ENCODE measurements around the gene LAT. TPM values are rescaled to one million over a fixed set of nuclear protein-coding genes. Genes with fewer than 3 reads are reported as not detected.

The LAT gene
- total RNA-seq, 1 experiment from 2014 or later = 3.7 TPM

GRCh38 chr16:28998837-28999236, 14.0 kb downstream of the LAT start:
- ATAC-seq (no peak), DNase-seq (ENCODE audit: low read depth, low spot score) (no peak)
- CTCF ChIA-PET = interaction anchor here (0.7 kb wide), 1 partner anchor 16 kb away, joined by 3 read pairs; no protein-coding TSS in a partner anchor
- in situ Hi-C loops (cut with HindIII; ENCODE audit: low pct_unique_long_range_greater_than_20kb, low sequenced_read_pairs) = no loop called here
- Histone ChIP-seq H3K4me1 (ENCODE audit: control insufficient read depth, insufficient read depth, low read length) (no peaks in the 10 kb centered on the region), H3K27me3 (ENCODE audit: control insufficient read depth, insufficient read depth, low read length) (no peaks in the 10 kb centered on the region), H3K9me3 (ENCODE audit: control insufficient read depth, insufficient read depth, low read depth, low read length) (no peaks in the 10 kb centered on the region), H3K36me3 (ENCODE audit: control insufficient read depth, insufficient read depth, low read length) (no peaks in the 10 kb centered on the region), H3K4me3 (ENCODE audit: low read depth in 2 of 2, low read length in 2 of 2) (no peak overlapping the region), H3K27ac (ENCODE audit: low read length) (no peak overlapping the region)
- intact Hi-C loops (cut with micrococcal nuclease; ENCODE audit: unreplicated experiment) = no loop called here
- BruUV-seq (replicated peaks) = no TSS peak
- TF ChIP-seq TCF7L2 (IDR thresholded peaks at IDR 0.05; ENCODE audit: low read depth, low read length) (no peak), SIN3A (IDR thresholded peaks at IDR 0.05; ENCODE audit: borderline replicate concordance, insufficient read depth, low read depth, low read length) (no peak), CTCF (IDR thresholded peaks at IDR 0.05) (no peak), POLR2AphosphoS5 (IDR thresholded peaks at IDR 0.05; ENCODE audit: low read depth, low read length) (no peak), REST (IDR thresholded peaks at IDR 0.05; ENCODE audit: insufficient read depth in 1 of 2, low read depth in 2 of 2, low read length in 1 of 2) (no peak)
- POLR2A ChIA-PET = interaction anchor here (1.0 kb wide), 1 partner anchor 15 kb away, joined by 3 read pairs; no protein-coding TSS in a partner anchor

GRCh38 chr16:28999577-28999976, 14.7 kb downstream of the LAT start:
- no TSS peak for BruUV-seq (replicated peaks)
- ATAC-seq (no peak), DNase-seq (ENCODE audit: low read depth, low spot score) (no peak)
- no peak overlapping the region for H3K4me3 ChIP-seq (ENCODE audit: low read depth in 2 of 2, low read length in 2 of 2)
- intact Hi-C loops (cut with micrococcal nuclease; ENCODE audit: unreplicated experiment) = no loop called here
- POLR2A ChIA-PET = interaction anchor here (1.0 kb wide), 1 partner anchor 14 kb away, joined by 3 read pairs; no protein-coding TSS in a partner anchor
- CTCF ChIA-PET = no interaction called here
- no peaks in the 10 kb centered on the region for H3K27me3 ChIP-seq (ENCODE audit: control insufficient read depth, insufficient read depth, low read length)
- no peak overlapping the region for H3K27ac ChIP-seq (ENCODE audit: low read length)
- H3K9me3 ChIP-seq (ENCODE audit: control insufficient read depth, insufficient read depth, low read depth, low read length) = no peaks in the 10 kb centered on the region
- no peaks in the 10 kb centered on the region for H3K36me3 ChIP-seq (ENCODE audit: control insufficient read depth, insufficient read depth, low read length)
- TF ChIP-seq CTCF (IDR thresholded peaks at IDR 0.05) = no peak
- no peak for TF ChIP-seq REST (IDR thresholded peaks at IDR 0.05; ENCODE audit: insufficient read depth in 1 of 2, low read depth in 2 of 2, low read length in 1 of 2)
- no peak for TF ChIP-seq SIN3A (IDR thresholded peaks at IDR 0.05; ENCODE audit: borderline replicate concordance, insufficient read depth, low read depth, low read length)
- TF ChIP-seq TCF7L2 (IDR thresholded peaks at IDR 0.05; ENCODE audit: low read depth, low read length) = no peak
- TF ChIP-seq POLR2AphosphoS5 (IDR thresholded peaks at IDR 0.05; ENCODE audit: low read depth, low read length) = no peak
- in situ Hi-C loops (cut with HindIII; ENCODE audit: low pct_unique_long_range_greater_than_20kb, low sequenced_read_pairs) = no loop called here
- no peaks in the 10 kb centered on the region for H3K4me1 ChIP-seq (ENCODE audit: control insufficient read depth, insufficient read depth, low read length)
